Panc1 (cell line): ENCODE data around the gene TMEM204. TPM values are rescaled to one million over a fixed set of nuclear protein-coding genes. Genes with fewer than 3 reads are reported as not detected.

Experiments
- ATAC-seq: fragments of 200-7000 bp; cut with Tn5 transposase; 2 replicates; pipeline ENCODE4 v1.9.1; 2020; ENCODE audit warnings: mild to moderate bottlenecking, moderate library complexity
- BruUV-seq: library from RNA; stranded (reverse); fragments of 400-500 nt; replicated peaks from 2 replicates; lab custom pipeline; 2021; lab: Mats Ljungman, UMichigan
- CTCF ChIA-PET: fragments of 300-600 bp; sonication (Branson Sonifier 250); formaldehyde crosslinking; loops from one replicate; lab custom pipeline; 2022; ENCODE audit warnings: antibody characterized with exemption; lab: Charles Lee
- POLR2A ChIA-PET: fragments of 300-600 bp; sonication (Branson Sonifier 250); formaldehyde crosslinking; loops from one replicate; lab custom pipeline; 2022; ENCODE audit warnings: antibody characterized with exemption; lab: Charles Lee
- DNase-seq: peaks from one replicate; pipeline ENCODE4 v3.0.0-alpha.2; 2010; ENCODE audit warnings: low read depth, low spot score
- H3K27ac ChIP-seq: 2 replicates; pipeline ENCODE4 v1.5.1; 2011; ENCODE audit warnings: mild to moderate bottlenecking, low read length, inconsistent platforms
- H3K27me3 ChIP-seq: fragments of 200-500 bp; sonication (Bioruptor generic); 2 replicates; pipeline ENCODE4 v1.6.0; 2014; ENCODE audit warnings: low read length, inconsistent platforms; ENCODE audit not compliant: control insufficient read depth, insufficient read depth
- H3K36me3 ChIP-seq: fragments of 200-500 bp; sonication (Bioruptor generic); 2 replicates; pipeline ENCODE4 v1.5.1; 2014; ENCODE audit warnings: inconsistent platforms, mild to moderate bottlenecking, low read length, moderate library complexity; ENCODE audit not compliant: control insufficient read depth, insufficient read depth
- H3K4me1 ChIP-seq: 2 replicates; pipeline ENCODE4 v1.5.1; 2011; ENCODE audit warnings: inconsistent platforms, mild to moderate bottlenecking, low read length, moderate library complexity; ENCODE audit not compliant: control insufficient read depth, insufficient read depth
- H3K4me3 ChIP-seq, 2 experiments: 2 replicates each; pipeline ENCODE4 v1.5.1; 2011 to 2012; ENCODE audit warnings: low read depth in 2 of 2, low read length in 2 of 2, mild to moderate bottlenecking in 2 of 2, inconsistent platforms in 1 of 2, moderate library complexity in 1 of 2
- H3K9me3 ChIP-seq: fragments of 200-500 bp; sonication (Bioruptor generic); 2 replicates; pipeline ENCODE4 v1.5.1; 2014; ENCODE audit warnings: low read depth, mild to moderate bottlenecking, inconsistent platforms, low read length, moderate library complexity; ENCODE audit not compliant: control insufficient read depth, insufficient read depth
- POLR2AphosphoS5 ChIP-seq: IDR thresholded peaks from 2 replicates; pipeline ENCODE4 v1.6.1; 2012; ENCODE audit warnings: mild to moderate bottlenecking, low read depth, low read length, moderate library complexity
- SIN3A ChIP-seq: IDR thresholded peaks from 2 replicates; pipeline ENCODE4 v1.6.1; 2012; ENCODE audit warnings: low read depth, mild to moderate bottlenecking, low read length, moderate library complexity, borderline replicate concordance; ENCODE audit not compliant: insufficient read depth
- TCF7L2 ChIP-seq: IDR thresholded peaks from 2 replicates; pipeline ENCODE4 v1.6.1; 2011; ENCODE audit warnings: mild to moderate bottlenecking, low read depth, low read length, inconsistent platforms
- in situ Hi-C: cut with HindIII; loops from 2 replicates; pipeline ENCODE4 v1.10.0; 2016; ENCODE audit warnings: low sequenced_read_pairs, low pct_unique_long_range_greater_than_20kb
- intact Hi-C: fragments of 100-400 bp; cut with micrococcal nuclease; formaldehyde crosslinking; loops from one replicate; pipeline ENCODE4 v1.10.0; 2022; ENCODE audit not compliant: unreplicated experiment
- total RNA-seq: library from RNA; stranded (reverse); gene quantifications from one replicate; pipeline ENCODE4 v1.2.1, GENCODE V29; 2021; ENCODE audit not compliant: unreplicated experiment
- TF ChIP-seq, protein P1 (sequence below): fragments of 450-650 bp; IDR thresholded peaks from 2 replicates; pipeline ENCODE4 v1.5.1; 2017; ENCODE audit warnings: mild to moderate bottlenecking
- TF ChIP-seq, protein P2 (sequence below), 2 experiments: IDR thresholded peaks; 2 replicates each; pipeline ENCODE4 v1.6.1; 2011 to 2012; ENCODE audit warnings: low read depth in 2 of 2, control low read depth in 1 of 2, low read length in 1 of 2, mild to moderate bottlenecking in 1 of 2, moderate library complexity in 1 of 2; ENCODE audit not compliant: insufficient read depth in 1 of 2

The TMEM204 gene
- total RNA-seq, 1 experiment from 2014 or later = 0.13 TPM

DNA sequence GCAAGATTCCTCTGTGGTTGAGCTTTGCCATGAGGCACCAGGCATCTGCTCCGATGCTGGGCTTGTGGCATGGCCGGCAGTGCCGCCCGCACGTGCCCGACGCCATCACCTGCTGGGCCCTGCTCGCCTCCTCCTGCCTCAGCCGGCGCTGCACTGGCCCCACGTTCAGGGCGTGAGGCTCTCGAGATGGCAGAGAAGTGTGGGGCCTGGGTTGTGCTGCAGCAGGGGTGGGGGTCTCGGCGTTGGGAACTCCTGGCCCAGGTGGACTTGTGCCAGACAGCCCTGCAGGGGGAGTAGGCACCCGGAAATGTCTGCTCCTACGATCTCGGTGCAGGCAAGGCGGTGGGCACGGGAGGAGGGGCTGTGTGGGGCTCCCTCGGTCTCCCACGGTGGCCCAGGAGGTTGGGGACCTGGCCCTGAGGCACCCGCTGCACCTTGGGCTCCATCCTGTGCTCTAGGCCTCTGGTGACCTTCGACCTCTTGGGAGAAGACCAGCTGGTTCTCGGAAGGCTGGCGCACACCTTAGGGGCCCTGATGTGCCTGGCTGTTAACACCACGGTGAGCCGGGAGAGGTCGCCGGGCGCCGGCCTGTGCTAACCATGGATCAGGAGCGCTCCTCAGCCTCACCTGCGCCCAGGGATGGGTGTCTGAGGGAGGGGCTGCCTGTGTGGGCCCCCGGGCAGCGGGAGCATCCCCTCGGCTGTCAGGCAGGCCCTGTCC lies 26.8 kb upstream of the TMEM204 start:
- CTCF ChIA-PET = no interaction called here
- in situ Hi-C loops = no loop called here
- no peak; the same call in 1 of the 2 replicates for ATAC-seq

DNA sequence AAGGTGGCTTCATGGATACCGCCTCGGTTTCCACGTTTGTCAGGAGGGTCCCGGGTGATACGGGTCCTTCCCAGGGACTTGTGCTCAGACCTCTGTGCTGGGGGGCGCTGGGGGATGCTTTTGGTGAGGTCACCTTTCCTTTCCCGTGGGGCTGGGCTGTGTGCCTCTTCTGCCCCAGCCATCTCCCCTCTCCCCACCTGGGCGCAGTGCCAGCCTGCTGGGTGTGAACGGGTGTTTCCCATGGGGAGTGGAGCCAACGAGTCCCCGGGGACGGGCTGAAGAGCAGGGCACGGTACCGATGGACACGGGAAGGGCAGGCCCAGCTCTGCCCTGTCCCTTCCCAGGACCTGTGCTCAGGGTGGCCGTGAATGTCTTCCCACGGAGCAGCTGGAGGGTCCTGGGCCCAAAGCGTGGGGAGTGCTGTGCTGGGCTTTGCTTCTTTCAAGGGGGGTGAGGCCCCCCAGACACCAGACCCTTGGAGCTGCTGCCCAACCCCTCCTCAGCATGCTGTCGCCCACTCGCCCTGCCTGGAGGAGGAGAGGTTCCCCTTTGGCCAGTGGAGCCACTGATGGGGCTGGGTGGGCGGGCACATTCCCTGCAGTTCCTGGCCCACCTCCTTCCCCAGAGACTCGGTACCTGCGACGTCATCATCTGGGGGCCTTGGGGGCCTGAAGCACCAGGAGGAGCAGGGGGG lies 24.8 kb upstream of the TMEM204 start:
- ChIA-PET POLR2A (no interaction called here), CTCF (no interaction called here)
- no peaks in the 10 kb centered on the region for H3K4me1 ChIP-seq
- H3K4me3 ChIP-seq = no peak overlapping the region
- no TSS peak for BruUV-seq
- intact Hi-C loops (no loop called here), in situ Hi-C loops (no loop called here)
- no peak overlapping the region for H3K27ac ChIP-seq
- H3K9me3 ChIP-seq = no peaks in the 10 kb centered on the region
- H3K36me3 ChIP-seq = no peaks in the 10 kb centered on the region
- TF ChIP-seq POLR2AphosphoS5 (no peak), SIN3A (no peak), TCF7L2 (no peak)
- TF ChIP-seq, protein P1, sequence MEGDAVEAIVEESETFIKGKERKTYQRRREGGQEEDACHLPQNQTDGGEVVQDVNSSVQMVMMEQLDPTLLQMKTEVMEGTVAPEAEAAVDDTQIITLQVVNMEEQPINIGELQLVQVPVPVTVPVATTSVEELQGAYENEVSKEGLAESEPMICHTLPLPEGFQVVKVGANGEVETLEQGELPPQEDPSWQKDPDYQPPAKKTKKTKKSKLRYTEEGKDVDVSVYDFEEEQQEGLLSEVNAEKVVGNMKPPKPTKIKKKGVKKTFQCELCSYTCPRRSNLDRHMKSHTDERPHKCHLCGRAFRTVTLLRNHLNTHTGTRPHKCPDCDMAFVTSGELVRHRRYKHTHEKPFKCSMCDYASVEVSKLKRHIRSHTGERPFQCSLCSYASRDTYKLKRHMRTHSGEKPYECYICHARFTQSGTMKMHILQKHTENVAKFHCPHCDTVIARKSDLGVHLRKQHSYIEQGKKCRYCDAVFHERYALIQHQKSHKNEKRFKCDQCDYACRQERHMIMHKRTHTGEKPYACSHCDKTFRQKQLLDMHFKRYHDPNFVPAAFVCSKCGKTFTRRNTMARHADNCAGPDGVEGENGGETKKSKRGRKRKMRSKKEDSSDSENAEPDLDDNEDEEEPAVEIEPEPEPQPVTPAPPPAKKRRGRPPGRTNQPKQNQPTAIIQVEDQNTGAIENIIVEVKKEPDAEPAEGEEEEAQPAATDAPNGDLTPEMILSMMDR = no peak
- TF ChIP-seq, protein P2, sequence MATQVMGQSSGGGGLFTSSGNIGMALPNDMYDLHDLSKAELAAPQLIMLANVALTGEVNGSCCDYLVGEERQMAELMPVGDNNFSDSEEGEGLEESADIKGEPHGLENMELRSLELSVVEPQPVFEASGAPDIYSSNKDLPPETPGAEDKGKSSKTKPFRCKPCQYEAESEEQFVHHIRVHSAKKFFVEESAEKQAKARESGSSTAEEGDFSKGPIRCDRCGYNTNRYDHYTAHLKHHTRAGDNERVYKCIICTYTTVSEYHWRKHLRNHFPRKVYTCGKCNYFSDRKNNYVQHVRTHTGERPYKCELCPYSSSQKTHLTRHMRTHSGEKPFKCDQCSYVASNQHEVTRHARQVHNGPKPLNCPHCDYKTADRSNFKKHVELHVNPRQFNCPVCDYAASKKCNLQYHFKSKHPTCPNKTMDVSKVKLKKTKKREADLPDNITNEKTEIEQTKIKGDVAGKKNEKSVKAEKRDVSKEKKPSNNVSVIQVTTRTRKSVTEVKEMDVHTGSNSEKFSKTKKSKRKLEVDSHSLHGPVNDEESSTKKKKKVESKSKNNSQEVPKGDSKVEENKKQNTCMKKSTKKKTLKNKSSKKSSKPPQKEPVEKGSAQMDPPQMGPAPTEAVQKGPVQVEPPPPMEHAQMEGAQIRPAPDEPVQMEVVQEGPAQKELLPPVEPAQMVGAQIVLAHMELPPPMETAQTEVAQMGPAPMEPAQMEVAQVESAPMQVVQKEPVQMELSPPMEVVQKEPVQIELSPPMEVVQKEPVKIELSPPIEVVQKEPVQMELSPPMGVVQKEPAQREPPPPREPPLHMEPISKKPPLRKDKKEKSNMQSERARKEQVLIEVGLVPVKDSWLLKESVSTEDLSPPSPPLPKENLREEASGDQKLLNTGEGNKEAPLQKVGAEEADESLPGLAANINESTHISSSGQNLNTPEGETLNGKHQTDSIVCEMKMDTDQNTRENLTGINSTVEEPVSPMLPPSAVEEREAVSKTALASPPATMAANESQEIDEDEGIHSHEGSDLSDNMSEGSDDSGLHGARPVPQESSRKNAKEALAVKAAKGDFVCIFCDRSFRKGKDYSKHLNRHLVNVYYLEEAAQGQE (IDR thresholded peaks at IDR 0.05; ENCODE audit: insufficient read depth in 1 of 2, low read depth in 2 of 2, low read length in 1 of 2) = no peak
- DNase-seq (no peak), ATAC-seq (no peak)
- no peaks in the 10 kb centered on the region for H3K27me3 ChIP-seq

More for the DNA sequence above, 26.8 kb upstream of the TMEM204 start:
- TF ChIP-seq SIN3A (no peak), TCF7L2 (no peak), POLR2AphosphoS5 (no peak)
- TF ChIP-seq, protein P2 (IDR thresholded peaks at IDR 0.05; ENCODE audit: insufficient read depth in 1 of 2, low read depth in 2 of 2, low read length in 1 of 2) = no peak
- TF ChIP-seq, protein P1 = no peak
- POLR2A ChIA-PET = no interaction called here
- no peak overlapping the region for H3K27ac ChIP-seq
- no peaks in the 10 kb centered on the region for H3K27me3 ChIP-seq
- BruUV-seq = no TSS peak
- H3K4me1 ChIP-seq = no peaks in the 10 kb centered on the region
- intact Hi-C loops = no loop called here
- H3K36me3 ChIP-seq = no peaks in the 10 kb centered on the region
- DNase-seq = no peak
- no peaks in the 10 kb centered on the region for H3K9me3 ChIP-seq
- H3K4me3 ChIP-seq = no peak overlapping the region
